ENCODE data around the gene TMEM17. TPM values are rescaled to one million over a fixed set of nuclear protein-coding genes. Genes with fewer than 3 reads are reported as not detected.

TMEM17 gene
- total RNA-seq, 1 experiment from 2014 or later = 3.2 TPM

- H3K79me2 ChIP-seq (ENCODE audit: insufficient read depth, low read length) = no peaks in the 10 kb centered on the region
- no peak overlapping the region for H3K4me3 ChIP-seq (replicated peaks in 1 of 2; ENCODE audit: low read depth in 1 of 2, low read length in 2 of 2)
- peaks cover 4 to 9% of the 10 kb centered on the region in 2 experiments; a peak in 3 of 4 replicates for H3K4me1 ChIP-seq (ENCODE audit: control insufficient read depth in 1 of 2, insufficient read depth in 2 of 2, low read length in 2 of 2)
- no peaks in the 10 kb centered on the region for H4K20me1 ChIP-seq (ENCODE audit: insufficient read depth)
- intact Hi-C loops (cut with micrococcal nuclease) = no loop called here
- POLR2A ChIA-PET = no interaction called here
- RAD21 ChIA-PET (ENCODE audit: low non-redundant PET in 1 of 2, low total read pairs in 2 of 2, uncharacterized antibody in 2 of 2, unreplicated experiment in 2 of 2) = no interaction called here
- no peak overlapping the region for H3K4me2 ChIP-seq (ENCODE audit: low read length)
- no peak overlapping the region for H3K9ac ChIP-seq (ENCODE audit: low read length)
- H2AFZ ChIP-seq (ENCODE audit: low read depth, low read length, poor library complexity, severe bottlenecking) = no peak overlapping the region
- ATAC-seq = no peak
- no peak for TF ChIP-seq ZBTB33 (IDR thresholded peaks at IDR 0.05; ENCODE audit: extremely low read depth, insufficient replicate concordance, low read length)
- TF ChIP-seq, protein P1, sequence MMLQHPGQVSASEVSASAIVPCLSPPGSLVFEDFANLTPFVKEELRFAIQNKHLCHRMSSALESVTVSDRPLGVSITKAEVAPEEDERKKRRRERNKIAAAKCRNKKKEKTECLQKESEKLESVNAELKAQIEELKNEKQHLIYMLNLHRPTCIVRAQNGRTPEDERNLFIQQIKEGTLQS (IDR thresholded peaks at IDR 0.05) = no peak
- no peak for TF ChIP-seq SIN3A (IDR thresholded peaks at IDR 0.05; ENCODE audit: low read depth)
- TF ChIP-seq ELF1 (IDR thresholded peaks at IDR 0.05; ENCODE audit: borderline replicate concordance, low read depth) = no peak
- TF ChIP-seq ZFX (IDR thresholded peaks at IDR 0.05) = no peak
- BruUV-seq (replicated peaks) = no TSS peak
- no peaks in the 10 kb centered on the region for H3K27me3 ChIP-seq (ENCODE audit: insufficient read depth, low read length)
- no peak for DNase-seq (ENCODE audit: low read depth, low spot score)
- no peaks in the 10 kb centered on the region for H3K9me3 ChIP-seq (ENCODE audit: control insufficient read depth in 1 of 2, insufficient read depth in 1 of 2, low read depth in 1 of 2, low read length in 2 of 2)
- no peaks in the 10 kb centered on the region for H3K36me3 ChIP-seq (ENCODE audit: control insufficient read depth in 1 of 2, insufficient read depth in 2 of 2, low read length in 2 of 2)
- no peak overlapping the region for H3K27ac ChIP-seq (ENCODE audit: low read depth, low read length)
- CTCF ChIA-PET = no interaction called here
- H3K9me2 ChIP-seq (ENCODE audit: insufficient read depth) = no peaks in the 10 kb centered on the region; the same call in 1 of the 2 replicates
Measured at GRCh38 chr2:62475172-62476011, 30.6 kb downstream of the TMEM17 start.

- Histone ChIP-seq H2AFZ (ENCODE audit: low read depth, low read length, poor library complexity, severe bottlenecking) (no peak overlapping the region), H4K20me1 (ENCODE audit: insufficient read depth) (no peaks in the 10 kb centered on the region), H3K9ac (ENCODE audit: low read length) (no peak overlapping the region), H3K27me3 (ENCODE audit: insufficient read depth, low read length) (no peaks in the 10 kb centered on the region), H3K36me3 (ENCODE audit: control insufficient read depth in 1 of 2, insufficient read depth in 2 of 2, low read length in 2 of 2) (no peaks in the 10 kb centered on the region), H3K79me2 (ENCODE audit: insufficient read depth, low read length) (no peaks in the 10 kb centered on the region), H3K4me3 (replicated peaks in 1 of 2; ENCODE audit: low read depth in 1 of 2, low read length in 2 of 2) (no peak overlapping the region), H3K27ac (ENCODE audit: low read depth, low read length) (no peak overlapping the region), H3K4me1 (ENCODE audit: control insufficient read depth in 1 of 2, insufficient read depth in 2 of 2, low read length in 2 of 2) (peaks cover 4 to 9% of the 10 kb centered on the region in 2 experiments; a peak in 3 of 4 replicates), H3K4me2 (ENCODE audit: low read length) (no peak overlapping the region), H3K9me2 (ENCODE audit: insufficient read depth) (no peaks in the 10 kb centered on the region; the same call in 1 of the 2 replicates), H3K9me3 (ENCODE audit: control insufficient read depth in 1 of 2, insufficient read depth in 1 of 2, low read depth in 1 of 2, low read length in 2 of 2) (no peaks in the 10 kb centered on the region)
- DNase-seq (ENCODE audit: low read depth, low spot score) (no peak), ATAC-seq (no peak)
- intact Hi-C loops (cut with micrococcal nuclease) = no loop called here
- ChIA-PET POLR2A (no interaction called here), CTCF (no interaction called here), RAD21 (ENCODE audit: low non-redundant PET in 1 of 2, low total read pairs in 2 of 2, uncharacterized antibody in 2 of 2, unreplicated experiment in 2 of 2) (no interaction called here)
- no peak for TF ChIP-seq POLR2A (IDR thresholded peaks at IDR 0.05; ENCODE audit: borderline replicate concordance, extremely low read depth, insufficient read depth, insufficient read length)
- TF ChIP-seq CBX3 (IDR thresholded peaks at IDR 0.05; ENCODE audit: low read depth) = no peak
- TF ChIP-seq YY1 (IDR thresholded peaks at IDR 0.05; ENCODE audit: extremely low read depth, insufficient replicate concordance, low read depth, low read length) = no peak
- TF ChIP-seq, protein P2, sequence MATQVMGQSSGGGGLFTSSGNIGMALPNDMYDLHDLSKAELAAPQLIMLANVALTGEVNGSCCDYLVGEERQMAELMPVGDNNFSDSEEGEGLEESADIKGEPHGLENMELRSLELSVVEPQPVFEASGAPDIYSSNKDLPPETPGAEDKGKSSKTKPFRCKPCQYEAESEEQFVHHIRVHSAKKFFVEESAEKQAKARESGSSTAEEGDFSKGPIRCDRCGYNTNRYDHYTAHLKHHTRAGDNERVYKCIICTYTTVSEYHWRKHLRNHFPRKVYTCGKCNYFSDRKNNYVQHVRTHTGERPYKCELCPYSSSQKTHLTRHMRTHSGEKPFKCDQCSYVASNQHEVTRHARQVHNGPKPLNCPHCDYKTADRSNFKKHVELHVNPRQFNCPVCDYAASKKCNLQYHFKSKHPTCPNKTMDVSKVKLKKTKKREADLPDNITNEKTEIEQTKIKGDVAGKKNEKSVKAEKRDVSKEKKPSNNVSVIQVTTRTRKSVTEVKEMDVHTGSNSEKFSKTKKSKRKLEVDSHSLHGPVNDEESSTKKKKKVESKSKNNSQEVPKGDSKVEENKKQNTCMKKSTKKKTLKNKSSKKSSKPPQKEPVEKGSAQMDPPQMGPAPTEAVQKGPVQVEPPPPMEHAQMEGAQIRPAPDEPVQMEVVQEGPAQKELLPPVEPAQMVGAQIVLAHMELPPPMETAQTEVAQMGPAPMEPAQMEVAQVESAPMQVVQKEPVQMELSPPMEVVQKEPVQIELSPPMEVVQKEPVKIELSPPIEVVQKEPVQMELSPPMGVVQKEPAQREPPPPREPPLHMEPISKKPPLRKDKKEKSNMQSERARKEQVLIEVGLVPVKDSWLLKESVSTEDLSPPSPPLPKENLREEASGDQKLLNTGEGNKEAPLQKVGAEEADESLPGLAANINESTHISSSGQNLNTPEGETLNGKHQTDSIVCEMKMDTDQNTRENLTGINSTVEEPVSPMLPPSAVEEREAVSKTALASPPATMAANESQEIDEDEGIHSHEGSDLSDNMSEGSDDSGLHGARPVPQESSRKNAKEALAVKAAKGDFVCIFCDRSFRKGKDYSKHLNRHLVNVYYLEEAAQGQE (IDR thresholded peaks at IDR 0.05; ENCODE audit: low read depth) = no peak
- no peak for TF ChIP-seq EGR1 (IDR thresholded peaks at IDR 0.05; ENCODE audit: low read depth)
- no peak for TF ChIP-seq FOSL1 (IDR thresholded peaks at IDR 0.05; ENCODE audit: low read depth)
- TF ChIP-seq SRF (IDR thresholded peaks at IDR 0.05; ENCODE audit: low read depth) = no peak
- no peak for TF ChIP-seq TCF7L2 (IDR thresholded peaks at IDR 0.05; ENCODE audit: borderline replicate concordance, extremely low read depth, insufficient read depth, insufficient read length)
- TF ChIP-seq ELF1 (IDR thresholded peaks at IDR 0.05; ENCODE audit: borderline replicate concordance, low read depth) = no peak
- no peak for TF ChIP-seq SP1 (IDR thresholded peaks at IDR 0.05; ENCODE audit: low read depth)
- TF ChIP-seq EZH2phosphoT487 (IDR thresholded peaks at IDR 0.05; ENCODE audit: borderline replicate concordance) = no peak
- BruUV-seq (replicated peaks) = no TSS peak
Measured at GRCh38 chr2:62474176-62474575, 31.8 kb downstream of the TMEM17 start.
